HL-60 (cell line): ENCODE results near the gene FBXO2.

ENCODE experiments used
- DNase-seq, 2 experiments: peaks; one replicate each; pipeline ENCODE4 v3.0.0-alpha.2; 2010 to 2020; ENCODE audit warnings: low read depth in 1 of 2, low spot score in 1 of 2
- H3K27ac ChIP-seq: fragments of 250-450 bp; sonication (Bioruptor Pico); replicated peaks from 2 replicates; pipeline ENCODE4 v1.5.1; 2020; ENCODE audit warnings: mild to moderate bottlenecking, moderate library complexity
- H3K27me3 ChIP-seq: fragments of 250-450 bp; sonication (Bioruptor Pico); 2 replicates; pipeline ENCODE4 v1.5.1; 2021; ENCODE audit warnings: mild to moderate bottlenecking, moderate library complexity; ENCODE audit not compliant: insufficient read depth, poor library complexity, severe bottlenecking
- H3K4me3 ChIP-seq: replicated peaks from 2 replicates; pipeline ENCODE4 v1.5.1; 2011; ENCODE audit warnings: mild to moderate bottlenecking, control low read depth, low read length; ENCODE audit not compliant: insufficient read depth
- GABPA ChIP-seq: IDR thresholded peaks from 2 replicates; pipeline ENCODE4 v1.6.1; 2012; ENCODE audit warnings: low read depth
- POLR2AphosphoS5 ChIP-seq: IDR thresholded peaks from 2 replicates; pipeline ENCODE4 v1.6.1; 2012; ENCODE audit warnings: low read depth
- SPI1 ChIP-seq: IDR thresholded peaks from 2 replicates; pipeline ENCODE4 v1.6.1; 2012; ENCODE audit warnings: low read depth, mild to moderate bottlenecking, borderline replicate concordance
- long read RNA-seq: library from polyadenylated mRNA; unstranded; transcript quantifications from one replicate; pipeline ENCODE4 v2.0.0, GENCODE V29; 2020
- TF ChIP-seq, protein P1 (sequence below): IDR thresholded peaks from one replicate; pipeline ENCODE4 v1.5.1; 2011; ENCODE audit warnings: low read length, control low read depth, inconsistent platforms; ENCODE audit not compliant: insufficient read depth
- TF ChIP-seq, protein P2 (sequence below): IDR thresholded peaks from 2 replicates; pipeline ENCODE4 v1.6.1; 2012; ENCODE audit warnings: low read depth; ENCODE audit not compliant: insufficient replicate concordance

Gene FBXO2, protein sequence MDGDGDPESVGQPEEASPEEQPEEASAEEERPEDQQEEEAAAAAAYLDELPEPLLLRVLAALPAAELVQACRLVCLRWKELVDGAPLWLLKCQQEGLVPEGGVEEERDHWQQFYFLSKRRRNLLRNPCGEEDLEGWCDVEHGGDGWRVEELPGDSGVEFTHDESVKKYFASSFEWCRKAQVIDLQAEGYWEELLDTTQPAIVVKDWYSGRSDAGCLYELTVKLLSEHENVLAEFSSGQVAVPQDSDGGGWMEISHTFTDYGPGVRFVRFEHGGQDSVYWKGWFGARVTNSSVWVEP
- long read RNA-seq, partial matches to known transcripts, result 1 of 1 reads
- long read RNA-seq, other reads (novel, unspliced or antisense), result 0 of 1 reads

DNA sequence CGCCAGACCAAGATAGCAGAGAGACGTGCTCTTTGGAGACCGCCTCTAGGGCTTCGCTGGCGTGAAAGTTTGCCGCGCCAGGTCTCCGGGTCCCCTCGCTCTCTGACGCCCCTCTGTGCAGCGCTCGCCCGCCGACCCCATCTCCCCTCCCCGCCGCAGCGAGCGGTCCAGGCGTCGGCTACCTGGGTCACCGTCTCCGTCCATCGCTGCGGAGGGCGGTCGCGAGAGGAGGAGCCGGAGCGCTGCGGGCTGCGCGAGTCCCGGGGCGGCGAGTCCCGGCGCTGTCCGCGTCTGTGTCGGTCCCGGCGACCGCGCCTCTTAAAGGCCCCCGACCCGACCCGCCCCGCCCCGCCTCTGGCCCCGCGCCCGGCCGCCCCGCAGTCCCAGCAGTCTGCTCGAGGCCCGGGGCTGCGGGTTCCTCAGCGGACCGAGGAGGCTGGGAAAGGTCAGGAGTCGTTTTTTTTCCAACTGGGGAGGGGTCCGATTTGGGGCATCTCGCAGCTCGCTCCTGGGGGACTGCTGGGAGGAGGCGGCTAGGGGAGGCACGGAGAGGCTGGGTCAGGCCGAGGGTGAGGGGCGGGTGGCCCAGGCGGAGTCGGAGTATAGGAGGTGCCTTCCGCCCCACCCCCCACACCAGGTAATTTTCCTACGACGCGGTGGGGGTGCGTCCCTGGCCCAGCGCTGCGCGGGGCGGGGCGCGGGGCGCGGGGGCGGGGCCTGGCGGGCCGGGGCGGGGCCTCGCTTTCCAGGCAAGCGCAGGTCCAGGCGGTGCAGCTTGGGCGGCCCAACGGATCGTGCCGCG is at the start of gene FBXO2, which contains the start of gene FBXO44:
TSS of gene FBXO2 (minus strand) at position 293 of the 802 bp plus-strand sequence. CDS start at position 204, 89 bp downstream.
TSS of gene FBXO44 (plus strand) at position 741 of the 802 bp plus-strand sequence. CDS start 959 bp downstream, outside the sequence.
- Histone ChIP-seq H3K27me3 (no peaks in the 10 kb centered on the region), H3K4me3 (peak within 1 kb of the TSS; percentile 45), H3K27ac (no peak within 1 kb of the TSS)
- TF ChIP-seq, protein P1, sequence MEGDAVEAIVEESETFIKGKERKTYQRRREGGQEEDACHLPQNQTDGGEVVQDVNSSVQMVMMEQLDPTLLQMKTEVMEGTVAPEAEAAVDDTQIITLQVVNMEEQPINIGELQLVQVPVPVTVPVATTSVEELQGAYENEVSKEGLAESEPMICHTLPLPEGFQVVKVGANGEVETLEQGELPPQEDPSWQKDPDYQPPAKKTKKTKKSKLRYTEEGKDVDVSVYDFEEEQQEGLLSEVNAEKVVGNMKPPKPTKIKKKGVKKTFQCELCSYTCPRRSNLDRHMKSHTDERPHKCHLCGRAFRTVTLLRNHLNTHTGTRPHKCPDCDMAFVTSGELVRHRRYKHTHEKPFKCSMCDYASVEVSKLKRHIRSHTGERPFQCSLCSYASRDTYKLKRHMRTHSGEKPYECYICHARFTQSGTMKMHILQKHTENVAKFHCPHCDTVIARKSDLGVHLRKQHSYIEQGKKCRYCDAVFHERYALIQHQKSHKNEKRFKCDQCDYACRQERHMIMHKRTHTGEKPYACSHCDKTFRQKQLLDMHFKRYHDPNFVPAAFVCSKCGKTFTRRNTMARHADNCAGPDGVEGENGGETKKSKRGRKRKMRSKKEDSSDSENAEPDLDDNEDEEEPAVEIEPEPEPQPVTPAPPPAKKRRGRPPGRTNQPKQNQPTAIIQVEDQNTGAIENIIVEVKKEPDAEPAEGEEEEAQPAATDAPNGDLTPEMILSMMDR, result no peak
- TF ChIP-seq GABPA (no peak), SPI1 (no peak), POLR2AphosphoS5 (no peak)
- TF ChIP-seq, protein P2, sequence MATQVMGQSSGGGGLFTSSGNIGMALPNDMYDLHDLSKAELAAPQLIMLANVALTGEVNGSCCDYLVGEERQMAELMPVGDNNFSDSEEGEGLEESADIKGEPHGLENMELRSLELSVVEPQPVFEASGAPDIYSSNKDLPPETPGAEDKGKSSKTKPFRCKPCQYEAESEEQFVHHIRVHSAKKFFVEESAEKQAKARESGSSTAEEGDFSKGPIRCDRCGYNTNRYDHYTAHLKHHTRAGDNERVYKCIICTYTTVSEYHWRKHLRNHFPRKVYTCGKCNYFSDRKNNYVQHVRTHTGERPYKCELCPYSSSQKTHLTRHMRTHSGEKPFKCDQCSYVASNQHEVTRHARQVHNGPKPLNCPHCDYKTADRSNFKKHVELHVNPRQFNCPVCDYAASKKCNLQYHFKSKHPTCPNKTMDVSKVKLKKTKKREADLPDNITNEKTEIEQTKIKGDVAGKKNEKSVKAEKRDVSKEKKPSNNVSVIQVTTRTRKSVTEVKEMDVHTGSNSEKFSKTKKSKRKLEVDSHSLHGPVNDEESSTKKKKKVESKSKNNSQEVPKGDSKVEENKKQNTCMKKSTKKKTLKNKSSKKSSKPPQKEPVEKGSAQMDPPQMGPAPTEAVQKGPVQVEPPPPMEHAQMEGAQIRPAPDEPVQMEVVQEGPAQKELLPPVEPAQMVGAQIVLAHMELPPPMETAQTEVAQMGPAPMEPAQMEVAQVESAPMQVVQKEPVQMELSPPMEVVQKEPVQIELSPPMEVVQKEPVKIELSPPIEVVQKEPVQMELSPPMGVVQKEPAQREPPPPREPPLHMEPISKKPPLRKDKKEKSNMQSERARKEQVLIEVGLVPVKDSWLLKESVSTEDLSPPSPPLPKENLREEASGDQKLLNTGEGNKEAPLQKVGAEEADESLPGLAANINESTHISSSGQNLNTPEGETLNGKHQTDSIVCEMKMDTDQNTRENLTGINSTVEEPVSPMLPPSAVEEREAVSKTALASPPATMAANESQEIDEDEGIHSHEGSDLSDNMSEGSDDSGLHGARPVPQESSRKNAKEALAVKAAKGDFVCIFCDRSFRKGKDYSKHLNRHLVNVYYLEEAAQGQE, result no peak
- no peak for DNase-seq

DNA sequence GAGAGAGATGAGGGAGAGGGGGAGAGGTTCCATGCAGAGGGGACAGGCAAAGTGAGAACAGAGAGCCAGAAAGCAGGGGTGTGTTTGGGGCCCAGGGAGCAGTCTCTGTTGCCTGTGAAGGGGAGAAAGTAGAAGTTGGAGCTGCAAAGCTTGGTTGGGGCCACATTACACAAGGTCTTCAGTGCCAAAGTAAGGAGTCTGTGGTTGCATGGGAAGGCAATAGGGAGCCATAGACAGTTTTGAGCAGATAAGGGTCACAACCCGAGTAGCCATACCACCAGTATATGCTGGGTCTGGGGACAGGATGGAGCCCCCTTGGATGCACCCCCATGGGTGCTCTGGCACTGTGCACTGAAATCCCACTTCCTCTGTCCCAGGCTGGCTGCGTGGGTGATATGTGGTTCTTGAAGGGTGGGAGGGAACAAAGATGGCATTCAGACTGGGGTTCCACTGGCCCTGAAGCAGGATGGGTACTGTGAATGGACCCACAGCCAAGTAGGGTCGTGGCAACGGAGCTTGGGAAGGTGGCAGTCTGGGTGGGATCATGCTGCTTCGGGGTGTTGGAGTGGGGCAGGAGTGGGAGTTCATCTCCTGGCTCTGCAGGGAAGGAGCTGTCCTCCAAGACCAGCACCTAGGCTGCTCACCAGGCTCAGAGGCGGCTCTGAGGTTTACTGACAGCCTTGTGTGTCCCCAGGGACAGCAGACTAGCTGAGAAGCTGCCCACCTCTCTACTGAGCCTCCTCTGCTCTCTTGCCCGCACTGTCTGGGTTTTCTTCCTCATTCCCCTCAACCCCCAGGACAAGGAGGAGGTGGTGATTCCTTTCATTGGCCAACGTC is 49.3 kb upstream of the FBXO2 start:
- TF ChIP-seq, protein P2, result no peak
- TF ChIP-seq POLR2AphosphoS5, result no peak
- Histone ChIP-seq H3K4me3 (no peak overlapping the region), H3K27ac (no peak overlapping the region), H3K27me3 (no peaks in the 10 kb centered on the region)
- DNase-seq, result no peak

DNA sequence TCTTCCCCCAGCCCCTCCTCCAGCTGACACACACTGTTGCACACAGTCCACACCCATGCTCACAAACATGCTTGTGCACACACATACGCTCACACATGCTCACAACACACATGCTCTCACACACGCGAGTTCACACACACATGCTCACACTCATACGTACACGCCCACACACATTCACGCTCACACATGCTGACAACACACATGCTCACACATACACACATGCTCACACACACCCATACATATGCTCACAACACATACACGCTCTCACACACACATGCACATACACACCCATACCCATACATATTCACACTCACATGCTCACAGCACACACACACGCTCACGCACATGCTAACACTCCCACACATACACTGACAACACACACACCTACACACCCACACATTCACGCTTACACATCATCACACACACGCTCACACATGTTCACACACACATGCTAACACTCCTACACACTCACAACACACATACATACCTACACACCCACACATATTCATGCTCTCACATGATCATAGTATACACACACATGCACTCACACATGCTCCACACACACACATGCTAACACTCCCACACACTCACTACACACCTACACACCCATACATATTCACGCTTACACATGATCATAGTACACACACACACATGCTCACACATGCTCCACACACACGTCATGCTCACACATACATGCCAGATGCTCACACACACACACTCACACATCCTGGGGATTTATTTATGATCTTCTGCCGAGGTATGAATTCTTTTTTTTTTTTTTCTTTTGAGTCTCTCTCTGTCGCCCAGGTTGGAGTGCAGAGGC is 48.0 kb upstream of the FBXO2 start:
- Histone ChIP-seq H3K4me3 (no peak overlapping the region), H3K27ac (no peak overlapping the region), H3K27me3 (no peaks in the 10 kb centered on the region)
- TF ChIP-seq, protein P2, result no peak
- no peak for TF ChIP-seq GABPA
- no peak for TF ChIP-seq POLR2AphosphoS5
- TF ChIP-seq, protein P1, result no peak
- no peak for TF ChIP-seq SPI1
- DNase-seq, result no peak
